GM12878 (cell line): Measurements from ENCODE around the gene LYRM2. TPM values are rescaled to one million over a fixed set of nuclear protein-coding genes. Genes with fewer than 3 reads are reported as not detected.

Experiments used
- ATAC-seq: fragments of 200-7000 bp; cut with Tn5 transposase; 3 replicates; pipeline ENCODE4 v1.9.1; 2020; ENCODE audit warnings: mild to moderate bottlenecking, moderate library complexity
- BruUV-seq: library from RNA; stranded (reverse); fragments of 400-500 nt; replicated peaks from 2 replicates; lab custom pipeline; 2021; lab: Mats Ljungman, UMichigan
- CTCF ChIA-PET: fragments of 300-600 bp; sonication (Branson Sonifier 250); formaldehyde crosslinking; extraction: SDS; loops from one replicate; lab custom pipeline; 2021; ENCODE audit warnings: inconsistent platforms; lab: Yijun Ruan, JAX
- POLR2A ChIA-PET: fragments of 350-600 bp; formaldehyde crosslinking; extraction: SDS; loops from one replicate; lab custom pipeline; 2021; ENCODE audit warnings: inconsistent platforms; lab: Charles Lee
- RAD21 ChIA-PET: fragments of 300-600 bp; sonication (Branson Sonifier 250); formaldehyde crosslinking; loops from one replicate; lab custom pipeline; 2023; ENCODE audit warnings: antibody characterized with exemption; ENCODE audit not compliant: unreplicated experiment; lab: Charles Lee
- SMC1A ChIA-PET: fragments of 300-600 bp; sonication (Branson Sonifier 250); formaldehyde crosslinking; loops from one replicate; lab custom pipeline; 2023; ENCODE audit not compliant: unreplicated experiment, uncharacterized antibody; lab: Charles Lee
- DNase-seq: peaks from one replicate; pipeline ENCODE4 v3.0.0-alpha.2; 2011; ENCODE audit warnings: low read depth, low spot score
- FAIRE-seq: peaks from 3 replicates; lab custom pipeline; 2011; peaks lifted over from hg19 to GRCh38; lab: Jason Lieb, UNC
- H2AFZ ChIP-seq: 2 replicates; pipeline ENCODE4 v1.6.0; 2011; ENCODE audit warnings: low read depth, low read length, control low read depth; ENCODE audit not compliant: control insufficient read depth
- H3K27ac ChIP-seq: 2 replicates; pipeline ENCODE4 v1.5.1; 2011; ENCODE audit warnings: control low read depth; ENCODE audit not compliant: control insufficient read depth, insufficient read depth
- H3K27me3 ChIP-seq, 2 experiments: replicated peaks in 1 of 2; 2 replicates each; pipeline versions ENCODE4 v1.6.0 to v1.6.1; 2011; ENCODE audit warnings: low read length in 1 of 2; ENCODE audit not compliant: control insufficient read depth in 2 of 2, insufficient read depth in 2 of 2
- H3K36me3 ChIP-seq, 2 experiments: 2 replicates each; pipeline ENCODE4 v1.5.1; 2011; ENCODE audit warnings: low read length in 1 of 2; ENCODE audit not compliant: control insufficient read depth in 2 of 2, insufficient read depth in 2 of 2
- H3K4me1 ChIP-seq: 2 replicates; pipeline ENCODE4 v1.6.1; 2011; ENCODE audit warnings: mild to moderate bottlenecking, low read length, moderate library complexity, mixed read lengths; ENCODE audit not compliant: control insufficient read depth, insufficient read depth
- H3K4me2 ChIP-seq: 2 replicates; pipeline ENCODE4 v1.6.0; 2011; ENCODE audit warnings: control low read depth; ENCODE audit not compliant: control insufficient read depth, insufficient read depth
- H3K4me3 ChIP-seq: fragments of 200-600 bp; sonication (generic); 2 replicates; pipeline ENCODE4 v1.5.1; 2016
- H3K79me2 ChIP-seq: 2 replicates; pipeline ENCODE4 v1.6.0; 2011; ENCODE audit warnings: low read length; ENCODE audit not compliant: control insufficient read depth, insufficient read depth
- H3K9ac ChIP-seq: 2 replicates; pipeline ENCODE4 v1.8.0; 2011; ENCODE audit warnings: low read length, control low read depth, mixed read lengths; ENCODE audit not compliant: control insufficient read depth, insufficient read depth
- H3K9me3 ChIP-seq: replicated peaks from 3 replicates; pipeline ENCODE4 v1.5.1; 2011; ENCODE audit warnings: mild to moderate bottlenecking, low read length; ENCODE audit not compliant: control insufficient read depth, insufficient read depth
- H4K20me1 ChIP-seq: 2 replicates; pipeline ENCODE4 v1.6.0; 2011; ENCODE audit not compliant: control insufficient read depth, insufficient read depth
- ASH2L ChIP-seq: fragments of 300-600, 200-600 bp; sonication (generic); IDR thresholded peaks from 2 replicates; pipeline ENCODE4 v1.6.1; 2017; ENCODE audit warnings: low read depth, mild to moderate bottlenecking, borderline replicate concordance
- BCL3 ChIP-seq: IDR thresholded peaks from 2 replicates; pipeline ENCODE4 v1.6.1; 2011; ENCODE audit warnings: borderline replicate concordance, low read depth, mild to moderate bottlenecking, moderate library complexity, low read length; ENCODE audit not compliant: insufficient read depth, poor library complexity, severe bottlenecking
- CREM ChIP-seq: IDR thresholded peaks from 2 replicates; pipeline ENCODE4 v1.6.1; 2014; ENCODE audit warnings: antibody characterized with exemption, low read depth
- CUX1 ChIP-seq: IDR thresholded peaks from 2 replicates; pipeline ENCODE4 v1.6.1; 2012; ENCODE audit warnings: improper control_type of control experiment, low read depth, low read length; ENCODE audit not compliant: insufficient replicate concordance
- EGR1 ChIP-seq, 2 experiments: IDR thresholded peaks; 1 replicate in 1 of 2; 2 replicates in 1 of 2; pipeline ENCODE4 v1.6.1; 2011 to 2012; ENCODE audit warnings: low read depth in 2 of 2, low read length in 2 of 2, borderline replicate concordance in 1 of 2, mild to moderate bottlenecking in 1 of 2, moderate library complexity in 1 of 2
- HCFC1 ChIP-seq: fragments of 150-350 bp; IDR thresholded peaks from 2 replicates; pipeline ENCODE4 v1.6.1; 2014; ENCODE audit warnings: low read length
- MEF2B ChIP-seq: fragments of 450-650 bp; IDR thresholded peaks from 2 replicates; pipeline ENCODE4 v1.6.1; 2018; ENCODE audit warnings: mild to moderate bottlenecking, moderate library complexity; ENCODE audit not compliant: partially characterized antibody, poor library complexity, severe bottlenecking
- NFYA ChIP-seq: IDR thresholded peaks from 2 replicates; pipeline ENCODE4 v1.6.1; 2011; ENCODE audit warnings: low read depth, mild to moderate bottlenecking, low read length, improper control_type of control experiment, borderline replicate concordance
- SIX5 ChIP-seq: IDR thresholded peaks from 2 replicates; pipeline ENCODE4 v1.6.1; 2011; ENCODE audit warnings: mild to moderate bottlenecking, low read depth, low read length, moderate library complexity; ENCODE audit not compliant: severe bottlenecking
- SMARCA5 ChIP-seq: fragments of 450-650 bp; IDR thresholded peaks from 2 replicates; pipeline ENCODE4 v1.6.1; 2017; ENCODE audit warnings: mild to moderate bottlenecking
- SRF ChIP-seq, 2 experiments: IDR thresholded peaks; 2 replicates each; pipeline ENCODE4 v1.6.1; 2011; ENCODE audit warnings: low read depth in 2 of 2, low read length in 2 of 2, mild to moderate bottlenecking in 1 of 2, moderate library complexity in 1 of 2
- TARDBP ChIP-seq: IDR thresholded peaks from 2 replicates; pipeline ENCODE4 v1.6.1; 2016; ENCODE audit warnings: borderline replicate concordance
- TCF12 ChIP-seq: IDR thresholded peaks from 2 replicates; pipeline ENCODE4 v1.6.1; 2011; ENCODE audit warnings: low read depth, mild to moderate bottlenecking, low read length
- TCF3 ChIP-seq: IDR thresholded peaks from 2 replicates; pipeline ENCODE4 v1.6.1; 2012; ENCODE audit warnings: low read depth, mild to moderate bottlenecking, low read length, borderline replicate concordance; ENCODE audit not compliant: insufficient read depth
- USF2 ChIP-seq: IDR thresholded peaks from 2 replicates; pipeline ENCODE4 v1.6.1; 2011; ENCODE audit warnings: low read depth, low read length, improper control_type of control experiment, borderline replicate concordance
- ZBED1 ChIP-seq: IDR thresholded peaks from 2 replicates; pipeline ENCODE4 v1.6.1; 2016; ENCODE audit warnings: borderline replicate concordance
- ZNF24 ChIP-seq: fragments of 450-650 bp; IDR thresholded peaks from 2 replicates; pipeline ENCODE4 v1.6.1; 2017; ENCODE audit warnings: antibody characterized with exemption, mild to moderate bottlenecking
- WGBS: methylation state at CpG from one replicate; pipeline ENCODE4 v1.1.6; 2016; ENCODE audit warnings: low lambda C conversion rate; ENCODE audit not compliant: insufficient replicate concordance, insufficient coverage; ENCODE audit errors: missing lambda C conversion rate; 5-methylcytosine and 5-hydroxymethylcytosine counted together
- in situ Hi-C: fragments of 300-500 bp; cut with MboI; formaldehyde crosslinking; loops from 9 replicates; pipeline ENCODE4 v1.14.3; 2018; ENCODE audit warnings: mixed read lengths
- intact Hi-C: fragments of 100-400 bp; cut with micrococcal nuclease; formaldehyde crosslinking; loops from one replicate; pipeline ENCODE4 v1.14.2; 2022; ENCODE audit not compliant: unreplicated experiment
- polyA plus RNA-seq, 11 experiments: library from polyadenylated mRNA; depleted of rRNA in 4 of 11; unstranded in 6 of 11; stranded (reverse) in 5 of 11; fragments of >200 nt; fragmentation: Nextera tagmentation in 4 of 11; fragmentation: Illumina TruSeq in 1 of 11; extraction: Ambion mirVana in 4 of 11; extraction: Trizol in 1 of 11; gene quantifications; 1 replicate in 1 of 11; 2 replicates in 10 of 11; pipeline versions ENCODE4 v1.2.1 to v1.2.3, GENCODE V29; 2011 to 2016; ENCODE audit warnings: inconsistent platforms in 2 of 11, missing spikeins in 2 of 11, low read depth in 1 of 11
- total RNA-seq, 4 experiments: library from RNA; depleted of rRNA in 3 of 4; stranded (reverse); fragments of >200 nt in 3 of 4; fragmentation: Illumina TruSeq in 1 of 4; extraction: Trizol in 1 of 4; gene quantifications; 2 replicates each; pipeline versions ENCODE4 v1.2.1 to v1.2.3, GENCODE V29; 2013 to 2021

Gene LYRM2
- total and polyA plus RNA-seq, 10 of the 15 experiments (the other 5 are each of a cell fraction or from before 2014, with no cell fraction given), result 17.2 to 75.0 (median 30.9) TPM

DNA sequence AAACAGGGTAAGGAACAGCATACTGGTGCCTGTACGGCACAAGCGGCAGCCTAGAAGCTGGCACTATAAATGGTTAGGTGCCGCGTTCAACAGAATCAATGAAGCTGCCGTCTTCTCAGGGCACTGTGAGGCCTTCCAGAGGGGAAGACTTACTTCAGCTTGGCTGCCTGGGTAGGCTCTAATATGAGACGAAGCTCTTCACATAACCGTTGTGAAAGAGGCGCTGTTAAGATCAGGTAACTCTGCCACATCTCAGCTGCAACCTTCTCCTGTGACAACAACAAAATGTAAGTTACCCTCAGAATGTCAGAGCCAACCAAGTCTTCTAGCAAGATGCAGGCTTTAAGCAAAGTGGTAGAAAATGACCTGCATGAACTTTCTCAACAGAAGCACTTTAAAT, 12.0 kb upstream of the LYRM2 start:
- no TSS peak for BruUV-seq
- Histone ChIP-seq H3K27ac (no peak overlapping the region), H2AFZ (no peak overlapping the region), H3K4me2 (no peak overlapping the region), H3K9me3 (no peaks in the 10 kb centered on the region), H3K4me3 (no peak overlapping the region), H3K36me3 (peaks cover 12 to 33% of the 10 kb centered on the region in 2 experiments), H3K79me2 (no peaks in the 10 kb centered on the region), H3K4me1 (no peaks in the 10 kb centered on the region), H3K27me3 (no peaks in the 10 kb centered on the region), H4K20me1 (no peaks in the 10 kb centered on the region), H3K9ac (no peak overlapping the region)
- ChIA-PET SMC1A (interaction anchor here (0.9 kb wide), 1 partner anchor 43 kb away, joined by 3 read pairs; no protein-coding TSS in a partner anchor), RAD21 (no interaction called here), CTCF (no interaction called here), POLR2A (interaction anchor here (0.6 to 1.0 kb wide), 2 partner anchors 12 to 15 kb away, joined by 4 read pairs; partner anchors contain the start of gene LYRM2)
- no peak for ATAC-seq
- in situ Hi-C loops, result no loop called here
- 91% methylated on average over 8 of the region's 8 CpGs for WGBS
- no peak for FAIRE-seq
- no peak for DNase-seq
- intact Hi-C loops, result no loop called here
- TF ChIP-seq MEF2B (no peak), SIX5 (no peak), NFYA (no peak), TCF12 (no peak), CREM (no peak), BCL3 (no peak), SRF (IDR thresholded peaks at IDR 0.05; ENCODE audit: low read depth in 2 of 2, low read length in 2 of 2) (no peak), TCF3 (no peak), ZNF24 (no peak), SMARCA5 (no peak), ASH2L (no peak), EGR1 (IDR thresholded peaks at IDR 0.05; ENCODE audit: borderline replicate concordance in 1 of 2, low read depth in 2 of 2, low read length in 2 of 2) (no peak), HCFC1 (no peak), TARDBP (no peak), USF2 (no peak), CUX1 (no peak), ZBED1 (no peak)
